Measurements from ENCODE around the gene ABTB1. TPM values are rescaled to one million over a fixed set of nuclear protein-coding genes. Genes with fewer than 3 reads are reported as not detected.

ABTB1 gene
- total and polyA plus RNA-seq, 2 experiments from 2014 or later = 3.7 to 5.7 TPM

DNA sequence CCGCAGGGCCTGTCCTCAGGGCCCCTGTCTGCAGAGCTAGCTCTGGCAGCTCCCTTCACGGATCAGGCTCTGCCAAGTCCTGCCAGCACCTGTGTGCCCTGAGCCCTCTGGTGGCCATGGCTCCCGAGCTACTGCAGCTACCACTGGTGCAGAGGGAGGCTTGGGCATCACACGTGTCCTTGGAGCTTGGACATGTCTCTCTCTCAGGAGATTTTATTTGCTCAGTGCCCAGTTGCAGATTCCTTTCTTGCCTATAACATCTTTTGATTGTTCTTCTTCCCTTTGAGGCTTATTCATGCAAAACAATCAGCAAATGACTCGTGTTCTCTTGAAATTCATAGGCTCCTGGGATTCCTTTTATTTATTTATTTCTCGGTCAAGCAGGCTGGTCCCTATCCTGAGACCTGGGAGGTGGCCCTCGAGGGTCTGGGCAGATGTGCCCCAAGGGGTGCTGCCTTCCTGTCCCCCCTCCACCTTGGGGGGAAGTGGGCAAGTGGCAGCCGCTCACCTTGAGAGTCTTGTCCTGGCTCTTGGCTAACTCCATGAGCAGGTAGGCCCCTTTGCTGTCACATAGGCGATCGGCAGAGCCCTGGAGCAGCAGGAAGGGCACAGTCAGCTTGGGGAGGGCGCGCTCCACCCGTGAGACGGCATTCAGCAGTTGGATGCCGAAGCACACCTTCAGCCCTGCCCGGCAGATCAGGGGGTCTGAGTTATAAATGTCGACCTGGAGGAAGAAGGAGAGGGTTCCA is 21.9 kb downstream of the ABTB1 start:
- H3K4me3 ChIP-seq = no peak overlapping the region
- H3K36me3 ChIP-seq (ENCODE audit: insufficient read depth) = no peaks in the 10 kb centered on the region
- Mint-ChIP-seq H3K27me3 (ENCODE audit: insufficient read depth, low read depth, poor library complexity) (peaks cover 11% of the 10 kb centered on the region), H3K4me1 (peaks cover 16% of the 10 kb centered on the region), H3K27ac (no peak overlapping the region), H3K9me3 (no peaks in the 10 kb centered on the region), H3K4me3 (no peak overlapping the region), H3K36me3 (ENCODE audit: low read depth) (no peaks in the 10 kb centered on the region)
- H3K79me2 ChIP-seq (replicated peaks; ENCODE audit: insufficient read depth) = no peaks in the 10 kb centered on the region
- no peaks in the 10 kb centered on the region for H3F3A ChIP-seq (replicated peaks; ENCODE audit: low read depth)
- 0 out of 2 replicates have a peak, but pooled peaks cover 5% of the 10 kb centered on the region for H3K4me1 ChIP-seq (ENCODE audit: insufficient read depth)
- peak overlapping the region; percentile 6; the same call in 1 of the 2 replicates for H2AFZ ChIP-seq
- no peak overlapping the region for H3K27ac ChIP-seq (ENCODE audit: low read depth)
- H3K27me3 ChIP-seq (ENCODE audit: insufficient read depth) = no peaks in the 10 kb centered on the region
- H4K20me1 ChIP-seq (replicated peaks; ENCODE audit: insufficient read depth) = no peaks in the 10 kb centered on the region
- no peak overlapping the region for H3K4me2 ChIP-seq
- no peaks in the 10 kb centered on the region for H3K9me2 ChIP-seq (ENCODE audit: insufficient read depth)
- DNase-seq (ENCODE audit: low spot score) (peak; percentile 71), ATAC-seq (peak; percentile 30)
- TF ChIP-seq, protein P1, sequence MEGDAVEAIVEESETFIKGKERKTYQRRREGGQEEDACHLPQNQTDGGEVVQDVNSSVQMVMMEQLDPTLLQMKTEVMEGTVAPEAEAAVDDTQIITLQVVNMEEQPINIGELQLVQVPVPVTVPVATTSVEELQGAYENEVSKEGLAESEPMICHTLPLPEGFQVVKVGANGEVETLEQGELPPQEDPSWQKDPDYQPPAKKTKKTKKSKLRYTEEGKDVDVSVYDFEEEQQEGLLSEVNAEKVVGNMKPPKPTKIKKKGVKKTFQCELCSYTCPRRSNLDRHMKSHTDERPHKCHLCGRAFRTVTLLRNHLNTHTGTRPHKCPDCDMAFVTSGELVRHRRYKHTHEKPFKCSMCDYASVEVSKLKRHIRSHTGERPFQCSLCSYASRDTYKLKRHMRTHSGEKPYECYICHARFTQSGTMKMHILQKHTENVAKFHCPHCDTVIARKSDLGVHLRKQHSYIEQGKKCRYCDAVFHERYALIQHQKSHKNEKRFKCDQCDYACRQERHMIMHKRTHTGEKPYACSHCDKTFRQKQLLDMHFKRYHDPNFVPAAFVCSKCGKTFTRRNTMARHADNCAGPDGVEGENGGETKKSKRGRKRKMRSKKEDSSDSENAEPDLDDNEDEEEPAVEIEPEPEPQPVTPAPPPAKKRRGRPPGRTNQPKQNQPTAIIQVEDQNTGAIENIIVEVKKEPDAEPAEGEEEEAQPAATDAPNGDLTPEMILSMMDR (conservative IDR thresholded peaks at IDR 0.05; ENCODE audit: low read depth in 2 of 2) = peak; percentile 48 to 67
- no peak for TF ChIP-seq CREB1 (CRISPR knock-in tag; IDR thresholded peaks at IDR 0.05; ENCODE audit: low read depth)

- Histone ChIP-seq H3K27me3 (ENCODE audit: insufficient read depth) (no peaks in the 10 kb centered on the region), H3K4me2 (peak overlapping the region; percentile 58; the same call in 1 of the 2 replicates), H4K20me1 (replicated peaks; ENCODE audit: insufficient read depth) (no peaks in the 10 kb centered on the region), H3K27ac (ENCODE audit: low read depth) (no peak overlapping the region), H3K4me1 (ENCODE audit: insufficient read depth) (no peaks in the 10 kb centered on the region), H3K4me3 (no peak overlapping the region), H3K36me3 (ENCODE audit: insufficient read depth) (no peaks in the 10 kb centered on the region), H3K79me2 (replicated peaks; ENCODE audit: insufficient read depth) (no peaks in the 10 kb centered on the region), H3K9me2 (ENCODE audit: insufficient read depth) (no peaks in the 10 kb centered on the region), H3F3A (replicated peaks; ENCODE audit: low read depth) (no peaks in the 10 kb centered on the region), H2AFZ (peak overlapping the region; percentile 38; the same call in 1 of the 2 replicates)
- peaks cover 12% of the 10 kb centered on the region for H3K27me3 Mint-ChIP-seq (ENCODE audit: insufficient read depth, low read depth, poor library complexity)
- H3K4me3 Mint-ChIP-seq = peak overlapping the region; percentile 36; the same call in 2 of the 3 replicates
- H3K4me1 Mint-ChIP-seq = peaks cover 9% of the 10 kb centered on the region
- H3K36me3 Mint-ChIP-seq (ENCODE audit: low read depth) = no peaks in the 10 kb centered on the region
- DNase-seq (ENCODE audit: low spot score) (peak; percentile 81), ATAC-seq (peak; percentile 80)
- no peaks in the 10 kb centered on the region for H3K9me3 Mint-ChIP-seq
- TF ChIP-seq POLR2AphosphoS5 (IDR thresholded peaks at IDR 0.05; ENCODE audit: low read depth) (no peak), JUNB (IDR thresholded peaks at IDR 0.05; ENCODE audit: unreplicated experiment) (no peak), CREB1 (CRISPR knock-in tag; IDR thresholded peaks at IDR 0.05; ENCODE audit: low read depth) (peak; percentile 40; the same call in 1 of the 2 replicates), EZH2 (IDR thresholded peaks at IDR 0.05; ENCODE audit: low read depth, unreplicated experiment) (no peak), ZNF331 (CRISPR knock-in tag; IDR thresholded peaks at IDR 0.05; ENCODE audit: low read depth) (no peak), EZH2phosphoT487 (IDR thresholded peaks at IDR 0.05; ENCODE audit: unreplicated experiment) (no peak), ETS1 (IDR thresholded peaks at IDR 0.05) (peak; percentile 15; the same call in 1 of the 2 replicates), ZNF114 (CRISPR knock-in tag; IDR thresholded peaks at IDR 0.05) (no peak), ZNF462 (CRISPR knock-in tag; IDR thresholded peaks at IDR 0.05) (no peak)
- no peak overlapping the region for H3K27ac Mint-ChIP-seq
These were observed 24.9 kb downstream of the ABTB1 start for GRCh38 chr3:127697551-127698240.
